Astrocyte (in vitro differentiated cells and primary cell): ENCODE results near the gene TEX2. TPM values are rescaled to one million over a fixed set of nuclear protein-coding genes. Genes with fewer than 3 reads are reported as not detected.
A peak's percentile ranks its signal among the peaks of the same experiment; 100 is the strongest.

Source experiments
- DNase-seq: peaks from one replicate; pipeline ENCODE4 v3.0.0-alpha.2; 2010; ENCODE audit warnings: low read depth
- FAIRE-seq: peaks from 2 replicates; lab custom pipeline; 2011; peaks lifted over from hg19 to GRCh38; lab: Jason Lieb, UNC
- H2AFZ ChIP-seq: 2 replicates; pipeline ENCODE4 v1.6.0; 2012; ENCODE audit warnings: low read depth, low read length, inconsistent platforms
- H3K27ac ChIP-seq: 2 replicates; pipeline ENCODE4 v1.5.1; 2011; ENCODE audit warnings: low read depth, low read length, inconsistent platforms
- H3K27me3 ChIP-seq: 2 replicates; pipeline ENCODE4 v1.6.0; 2011; ENCODE audit warnings: low read length, inconsistent platforms; ENCODE audit not compliant: insufficient read depth
- H3K36me3 ChIP-seq: 2 replicates; pipeline ENCODE4 v1.5.1; 2011; ENCODE audit warnings: low read length, inconsistent platforms; ENCODE audit not compliant: insufficient read depth
- H3K4me1 ChIP-seq: 2 replicates; pipeline ENCODE4 v1.5.1; 2011; ENCODE audit warnings: low read length, inconsistent platforms; ENCODE audit not compliant: insufficient read depth
- H3K4me2 ChIP-seq: 2 replicates; pipeline ENCODE4 v1.6.0; 2012; ENCODE audit warnings: low read length, inconsistent platforms
- H3K4me3 ChIP-seq: 2 replicates; pipeline ENCODE4 v1.5.1; 2011; ENCODE audit warnings: low read depth, mild to moderate bottlenecking, low read length, inconsistent platforms; ENCODE audit not compliant: insufficient read depth
- H3K79me2 ChIP-seq: 2 replicates; pipeline ENCODE4 v1.6.0; 2012; ENCODE audit warnings: mild to moderate bottlenecking, low read length, inconsistent platforms; ENCODE audit not compliant: insufficient read depth
- H3K9ac ChIP-seq: 2 replicates; pipeline ENCODE4 v1.6.0; 2012; ENCODE audit warnings: mild to moderate bottlenecking, low read length, inconsistent platforms
- H3K9me3 ChIP-seq: 2 replicates; pipeline ENCODE4 v1.5.1; 2012; ENCODE audit warnings: low read depth, mild to moderate bottlenecking, low read length, inconsistent platforms; ENCODE audit not compliant: insufficient read depth
- H4K20me1 ChIP-seq: 2 replicates; pipeline ENCODE4 v1.6.0; 2012; ENCODE audit warnings: low read length, inconsistent platforms; ENCODE audit not compliant: insufficient read depth
- H3K27ac Mint-ChIP-seq: one replicate; pipeline ENCODE4 v1.8.0; 2021; ENCODE audit warnings: mild to moderate bottlenecking, mixed read lengths; ENCODE audit not compliant: unreplicated experiment
- H3K27me3 Mint-ChIP-seq: one replicate; pipeline ENCODE4 v1.8.0; 2021; ENCODE audit warnings: low read depth, mixed read lengths; ENCODE audit not compliant: unreplicated experiment
- H3K36me3 Mint-ChIP-seq: one replicate; pipeline ENCODE4 v1.8.0; 2021; ENCODE audit warnings: low read depth, mixed read lengths; ENCODE audit not compliant: unreplicated experiment
- H3K4me1 Mint-ChIP-seq: one replicate; pipeline ENCODE4 v1.8.0; 2021; ENCODE audit warnings: low read depth, mixed read lengths; ENCODE audit not compliant: unreplicated experiment
- H3K4me3 Mint-ChIP-seq: one replicate; pipeline ENCODE4 v1.8.0; 2021; ENCODE audit warnings: mild to moderate bottlenecking, moderate library complexity, mixed read lengths; ENCODE audit not compliant: unreplicated experiment
- H3K9me3 Mint-ChIP-seq: one replicate; pipeline ENCODE4 v1.8.0; 2021; ENCODE audit warnings: mild to moderate bottlenecking, mixed read lengths; ENCODE audit not compliant: unreplicated experiment
- CTCF ChIP-seq: IDR thresholded peaks from 2 replicates; pipeline ENCODE4 v1.5.1; 2011; ENCODE audit warnings: low read depth, mild to moderate bottlenecking, inconsistent platforms, low read length, moderate library complexity; ENCODE audit not compliant: insufficient read depth
- EZH2 ChIP-seq: IDR thresholded peaks from 2 replicates; pipeline ENCODE4 v1.6.1; 2012; ENCODE audit warnings: mild to moderate bottlenecking, low read length, inconsistent platforms; ENCODE audit not compliant: insufficient read depth
- total RNA-seq: library from RNA; stranded (reverse); gene quantifications from 2 replicates; pipeline ENCODE4 v1.2.1, GENCODE V29; 2021

The TEX2 gene
- total RNA-seq, 1 donor from 2014 or later, result 56.1 TPM

- H3K9me3 ChIP-seq, result no peaks in the 10 kb centered on the region
- no peak overlapping the region for H3K4me2 ChIP-seq
- no peak overlapping the region for H3K4me3 ChIP-seq
- H3K9me3 Mint-ChIP-seq, result no peaks in the 10 kb centered on the region
- peaks cover 12% of the 10 kb centered on the region for H3K4me1 ChIP-seq
- peaks cover 21% of the 10 kb centered on the region for H4K20me1 ChIP-seq
- no peak overlapping the region for H3K27ac ChIP-seq
- H3K36me3 ChIP-seq, result no peaks in the 10 kb centered on the region
- H3K4me3 Mint-ChIP-seq, result no peak overlapping the region
- peaks cover 2% of the 10 kb centered on the region for H3K36me3 Mint-ChIP-seq
- peaks cover 8% of the 10 kb centered on the region for H3K27me3 Mint-ChIP-seq
- H3K27me3 ChIP-seq, result no peaks in the 10 kb centered on the region
- no peak for FAIRE-seq
- peaks cover 11% of the 10 kb centered on the region for H3K4me1 Mint-ChIP-seq
- H2AFZ ChIP-seq, result no peak overlapping the region
- H3K9ac ChIP-seq, result no peak overlapping the region
- DNase-seq, result peak; percentile 51
- H3K27ac Mint-ChIP-seq, result no peak overlapping the region
- TF ChIP-seq CTCF, result no peak
- TF ChIP-seq EZH2, result no peak
- peaks cover 20% of the 10 kb centered on the region for H3K79me2 ChIP-seq
Observed at GRCh38 chr17:64126918-64127317, 136.1 kb downstream of the TEX2 start.

GRCh38 chr17:64125937-64126336 lies 137.1 kb downstream of the TEX2 start:
- H3K36me3 Mint-ChIP-seq, result peaks cover 5% of the 10 kb centered on the region
- no peak overlapping the region for H3K27ac ChIP-seq
- H3K79me2 ChIP-seq, result peaks cover 22% of the 10 kb centered on the region
- H2AFZ ChIP-seq, result no peak overlapping the region
- DNase-seq, result no peak
- TF ChIP-seq EZH2, result no peak
- TF ChIP-seq CTCF, result no peak
- peaks cover 11% of the 10 kb centered on the region for H3K4me1 Mint-ChIP-seq
- H3K4me3 Mint-ChIP-seq, result no peak overlapping the region
- no peaks in the 10 kb centered on the region for H3K36me3 ChIP-seq
- H3K27me3 Mint-ChIP-seq, result peaks cover 4% of the 10 kb centered on the region
- H3K4me2 ChIP-seq, result no peak overlapping the region
- no peaks in the 10 kb centered on the region for H3K9me3 Mint-ChIP-seq
- no peak for FAIRE-seq
- no peaks in the 10 kb centered on the region for H3K9me3 ChIP-seq
- no peak overlapping the region for H3K4me3 ChIP-seq
- no peak overlapping the region for H3K27ac Mint-ChIP-seq
- no peak overlapping the region for H3K9ac ChIP-seq
- H3K27me3 ChIP-seq, result no peaks in the 10 kb centered on the region
- H3K4me1 ChIP-seq, result peaks cover 12% of the 10 kb centered on the region
- peaks cover 26% of the 10 kb centered on the region for H4K20me1 ChIP-seq

- no peaks in the 10 kb centered on the region for H3K27me3 ChIP-seq
- DNase-seq (no peak), FAIRE-seq (no peak)
- H3K79me2 ChIP-seq, result peaks cover 24% of the 10 kb centered on the region
- peaks cover 6% of the 10 kb centered on the region for H3K4me1 ChIP-seq
- H3K9me3 Mint-ChIP-seq, result no peaks in the 10 kb centered on the region
- no peak overlapping the region for H3K27ac Mint-ChIP-seq
- H3K9ac ChIP-seq, result no peak overlapping the region
- H3K27me3 Mint-ChIP-seq, result no peaks in the 10 kb centered on the region
- no peak overlapping the region for H2AFZ ChIP-seq
- no peak overlapping the region for H3K27ac ChIP-seq
- H3K4me3 ChIP-seq, result no peak overlapping the region
- H3K36me3 Mint-ChIP-seq, result peaks cover 5% of the 10 kb centered on the region
- no peak overlapping the region for H3K4me2 ChIP-seq
- H3K4me3 Mint-ChIP-seq, result no peak overlapping the region
- H3K36me3 ChIP-seq, result no peaks in the 10 kb centered on the region
- H3K4me1 Mint-ChIP-seq, result peaks cover 11% of the 10 kb centered on the region
- TF ChIP-seq EZH2 (no peak), CTCF (no peak)
- H3K9me3 ChIP-seq, result no peaks in the 10 kb centered on the region
- peaks cover 34% of the 10 kb centered on the region for H4K20me1 ChIP-seq
Observed at GRCh38 chr17:64124609-64125008, 138.5 kb downstream of the TEX2 start.
